HepG2 (cell line): ENCODE results near the gene CES1. TPM values are rescaled to one million over a fixed set of nuclear protein-coding genes. Genes with fewer than 3 reads are reported as not detected.

Experiments
- ARID2 ChIP-seq: sonication (generic); formaldehyde crosslinking; IDR thresholded peaks from 2 replicates; pipeline ENCODE4 v1.8.1; 2022; ENCODE audit warnings: mild to moderate bottlenecking, missing genetic modification reagents, borderline replicate concordance
- CBFB ChIP-seq: sonication (generic); formaldehyde crosslinking; IDR thresholded peaks from 2 replicates; pipeline ENCODE4 v1.4.0; 2020; ENCODE audit warnings: missing genetic modification reagents
- CBX2 ChIP-seq, 2 experiments: fragments of 200-600 bp in 1 of 2; sonication (generic); formaldehyde crosslinking in 1 of 2; IDR thresholded peaks; 2 replicates each; pipeline versions ENCODE4 v1.7.0 to v1.8.1; 2018 to 2022; ENCODE audit warnings: low read depth in 2 of 2, low read length in 1 of 2, mild to moderate bottlenecking in 1 of 2, missing genetic modification reagents in 1 of 2
- FOSL2 ChIP-seq: sonication (generic); formaldehyde crosslinking; IDR thresholded peaks from 2 replicates; pipeline ENCODE4 v1.4.0; 2020; ENCODE audit warnings: missing genetic modification reagents
- MAZ ChIP-seq, 2 experiments: sonication (generic) in 1 of 2; formaldehyde crosslinking in 1 of 2; IDR thresholded peaks; 2 replicates each; pipeline versions ENCODE4 v1.5.0 to v1.6.1; 2012 to 2020; ENCODE audit warnings: low read depth in 2 of 2, mild to moderate bottlenecking in 2 of 2, borderline replicate concordance in 1 of 2, improper control_type of control experiment in 1 of 2, low read length in 1 of 2, missing genetic modification reagents in 1 of 2, moderate library complexity in 1 of 2
- MEIS2 ChIP-seq: sonication (generic); formaldehyde crosslinking; IDR thresholded peaks from 2 replicates; pipeline ENCODE4 v1.9.0; 2021; ENCODE audit warnings: mild to moderate bottlenecking, missing genetic modification reagents
- MIXL1 ChIP-seq: IDR thresholded peaks from 2 replicates; pipeline ENCODE4 v1.6.1; 2016
- MXD4 ChIP-seq: IDR thresholded peaks from 2 replicates; pipeline ENCODE4 v1.6.1; 2016; ENCODE audit warnings: mild to moderate bottlenecking, missing biosample characterization, missing genetic modification reagents
- POGZ ChIP-seq: sonication (generic); formaldehyde crosslinking; IDR thresholded peaks from 2 replicates; pipeline ENCODE4 v1.4.0; 2020; ENCODE audit warnings: mild to moderate bottlenecking, missing genetic modification reagents
- SIX1 ChIP-seq: sonication (generic); formaldehyde crosslinking; IDR thresholded peaks from 2 replicates; pipeline ENCODE4 v1.4.0; 2020; ENCODE audit warnings: missing genetic modification reagents, borderline replicate concordance
- SMYD3 ChIP-seq: sonication (generic); formaldehyde crosslinking; IDR thresholded peaks from 2 replicates; pipeline ENCODE4 v1.8.1; 2023; ENCODE audit warnings: mild to moderate bottlenecking, missing genetic modification reagents
- ZNF629 ChIP-seq: sonication (generic); formaldehyde crosslinking; conservative IDR thresholded peaks from 2 replicates; pipeline ENCODE4 v1.5.0; 2020; ENCODE audit warnings: missing genetic modification reagents
- polyA plus RNA-seq, 8 experiments: library from polyadenylated mRNA; depleted of rRNA in 3 of 8; stranded (reverse) in 7 of 8; unstranded in 1 of 8; fragments of >200 nt; fragmentation: Illumina TruSeq in 4 of 8; extraction: Trizol in 4 of 8; gene quantifications; 2 replicates each; pipeline versions ENCODE4 v1.2.1 to v1.2.3, GENCODE V29; 2011 to 2016; ENCODE audit warnings: low read depth in 4 of 8, missing spikeins in 1 of 8, mixed read lengths in 1 of 8; ENCODE audit not compliant: insufficient read depth in 1 of 8
- total RNA-seq, 5 experiments: library from RNA; depleted of rRNA; stranded (reverse); fragments of >200 nt; fragmentation: Illumina TruSeq; extraction: Trizol; gene quantifications; 2 replicates each; pipeline ENCODE4 v1.2.3, GENCODE V29; 2016; ENCODE audit warnings: low read depth in 1 of 5
- TF ChIP-seq, protein P1 (sequence below), 2 experiments: fragments of 450-650 bp in 1 of 2; sonication (generic) in 1 of 2; formaldehyde crosslinking in 1 of 2; IDR thresholded peaks; 2 replicates each; pipeline versions ENCODE4 v1.6.1 to v1.8.0; 2016 to 2022; ENCODE audit warnings: antibody characterized with exemption in 1 of 2, mild to moderate bottlenecking in 1 of 2, missing genetic modification reagents in 1 of 2
- TF ChIP-seq, protein P2 (sequence below): sonication (generic); formaldehyde crosslinking; IDR thresholded peaks from 2 replicates; pipeline ENCODE4 v1.5.1; 2020; ENCODE audit warnings: mild to moderate bottlenecking, moderate library complexity, missing genetic modification reagents
- TF ChIP-seq, protein P3 (sequence below): IDR thresholded peaks from 2 replicates; pipeline ENCODE4 v1.6.1; 2016; ENCODE audit warnings: low read depth, control low read depth

CES1 gene
- total and polyA plus RNA-seq, 2 of the 13 experiments (the other 11 are each of a cell fraction or from before 2014, with no cell fraction given) = 136 to 198 TPM

DNA sequence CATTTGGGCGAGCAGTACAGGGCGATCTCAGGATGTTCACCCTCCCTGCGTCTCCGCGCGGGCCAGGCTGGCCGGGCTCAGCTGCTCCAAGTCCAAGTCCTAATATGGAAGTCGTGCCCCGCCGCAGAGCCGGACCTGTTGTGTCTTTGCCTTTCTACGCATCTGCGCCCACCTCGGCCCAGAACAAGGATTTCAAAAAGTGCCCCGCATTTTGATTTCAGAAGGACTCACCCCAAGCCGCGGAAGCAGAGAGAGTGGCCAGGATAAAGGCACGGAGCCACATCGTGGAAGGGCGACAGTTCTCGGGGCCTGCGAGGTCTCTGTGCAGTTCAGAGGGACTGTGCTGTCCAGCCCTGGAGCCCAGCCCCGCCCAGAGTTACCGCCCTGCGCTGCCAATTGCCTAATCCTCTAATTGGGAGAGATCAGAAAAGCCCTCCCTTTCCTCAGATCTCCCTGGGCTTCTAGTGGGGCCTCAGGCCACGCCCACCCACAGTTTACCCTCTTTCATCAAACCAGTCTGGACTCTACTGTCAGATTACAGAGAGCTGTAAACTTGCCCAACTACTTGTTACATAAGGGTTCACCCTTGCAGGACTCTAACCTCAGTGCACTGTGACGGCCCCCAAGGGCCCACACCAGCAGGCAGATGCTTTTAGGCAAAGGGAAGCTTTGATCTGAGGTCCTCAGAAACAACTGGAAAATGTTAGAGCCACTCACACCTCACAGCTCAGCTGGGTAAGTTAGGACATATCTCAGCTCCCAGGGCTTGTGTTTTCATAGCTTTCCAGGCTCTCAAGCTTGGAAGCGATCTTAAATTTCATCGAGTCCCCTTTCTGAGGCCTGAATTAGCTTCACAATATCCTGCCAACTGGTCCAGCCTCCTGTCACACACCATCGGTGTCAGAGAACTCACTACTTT lies at the start of gene CES1 (continued):
- peak; percentile 30; the same call in 1 of the 2 replicates for TF ChIP-seq ZNF629
- TF ChIP-seq MXD4 = peak; percentile 43; the same call in 1 of the 2 replicates
- TF ChIP-seq CBX2 (IDR thresholded peaks at IDR 0.05; ENCODE audit: low read depth, low read length) = no peak
- no peak for TF ChIP-seq CBX2 (CRISPR knock-in tag; IDR thresholded peaks at IDR 0.05; ENCODE audit: low read depth)
- TF ChIP-seq MIXL1 (CRISPR knock-in tag) = peak; percentile 22; the same call in 1 of the 2 replicates
- TF ChIP-seq MEIS2 (CRISPR knock-in tag) = peak; percentile 24; the same call in 1 of the 2 replicates
- 0 out of 2 replicates have a peak, but pooled peaks have one; percentile 6 for TF ChIP-seq MAZ (IDR thresholded peaks at IDR 0.05; ENCODE audit: borderline replicate concordance, low read depth, low read length)
- no peak for TF ChIP-seq MAZ (CRISPR knock-in tag; IDR thresholded peaks at IDR 0.05; ENCODE audit: low read depth)
- peak; percentile 76 for TF ChIP-seq POGZ (CRISPR knock-in tag)
- no peak for TF ChIP-seq CBFB
- TF ChIP-seq FOSL2 (CRISPR knock-in tag) = peak; percentile 71
- TF ChIP-seq SIX1 (CRISPR knock-in tag) = 0 out of 2 replicates have a peak, but pooled peaks have one; percentile 17
- peak; percentile 92 for TF ChIP-seq SMYD3 (CRISPR knock-in tag)
- TF ChIP-seq, protein P1, sequence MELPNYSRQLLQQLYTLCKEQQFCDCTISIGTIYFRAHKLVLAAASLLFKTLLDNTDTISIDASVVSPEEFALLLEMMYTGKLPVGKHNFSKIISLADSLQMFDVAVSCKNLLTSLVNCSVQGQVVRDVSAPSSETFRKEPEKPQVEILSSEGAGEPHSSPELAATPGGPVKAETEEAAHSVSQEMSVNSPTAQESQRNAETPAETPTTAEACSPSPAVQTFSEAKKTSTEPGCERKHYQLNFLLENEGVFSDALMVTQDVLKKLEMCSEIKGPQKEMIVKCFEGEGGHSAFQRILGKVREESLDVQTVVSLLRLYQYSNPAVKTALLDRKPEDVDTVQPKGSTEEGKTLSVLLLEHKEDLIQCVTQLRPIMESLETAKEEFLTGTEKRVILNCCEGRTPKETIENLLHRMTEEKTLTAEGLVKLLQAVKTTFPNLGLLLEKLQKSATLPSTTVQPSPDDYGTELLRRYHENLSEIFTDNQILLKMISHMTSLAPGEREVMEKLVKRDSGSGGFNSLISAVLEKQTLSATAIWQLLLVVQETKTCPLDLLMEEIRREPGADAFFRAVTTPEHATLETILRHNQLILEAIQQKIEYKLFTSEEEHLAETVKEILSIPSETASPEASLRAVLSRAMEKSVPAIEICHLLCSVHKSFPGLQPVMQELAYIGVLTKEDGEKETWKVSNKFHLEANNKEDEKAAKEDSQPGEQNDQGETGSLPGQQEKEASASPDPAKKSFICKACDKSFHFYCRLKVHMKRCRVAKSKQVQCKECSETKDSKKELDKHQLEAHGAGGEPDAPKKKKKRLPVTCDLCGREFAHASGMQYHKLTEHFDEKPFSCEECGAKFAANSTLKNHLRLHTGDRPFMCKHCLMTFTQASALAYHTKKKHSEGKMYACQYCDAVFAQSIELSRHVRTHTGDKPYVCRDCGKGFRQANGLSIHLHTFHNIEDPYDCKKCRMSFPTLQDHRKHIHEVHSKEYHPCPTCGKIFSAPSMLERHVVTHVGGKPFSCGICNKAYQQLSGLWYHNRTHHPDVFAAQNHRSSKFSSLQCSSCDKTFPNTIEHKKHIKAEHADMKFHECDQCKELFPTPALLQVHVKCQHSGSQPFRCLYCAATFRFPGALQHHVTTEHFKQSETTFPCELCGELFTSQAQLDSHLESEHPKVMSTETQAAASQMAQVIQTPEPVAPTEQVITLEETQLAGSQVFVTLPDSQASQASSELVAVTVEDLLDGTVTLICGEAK (IDR thresholded peaks at IDR 0.05) = no peak
- TF ChIP-seq, protein P1 (CRISPR knock-in tag; IDR thresholded peaks at IDR 0.05) = 0 out of 2 replicates have a peak, but pooled peaks have one; percentile 6
- TF ChIP-seq, protein P2, sequence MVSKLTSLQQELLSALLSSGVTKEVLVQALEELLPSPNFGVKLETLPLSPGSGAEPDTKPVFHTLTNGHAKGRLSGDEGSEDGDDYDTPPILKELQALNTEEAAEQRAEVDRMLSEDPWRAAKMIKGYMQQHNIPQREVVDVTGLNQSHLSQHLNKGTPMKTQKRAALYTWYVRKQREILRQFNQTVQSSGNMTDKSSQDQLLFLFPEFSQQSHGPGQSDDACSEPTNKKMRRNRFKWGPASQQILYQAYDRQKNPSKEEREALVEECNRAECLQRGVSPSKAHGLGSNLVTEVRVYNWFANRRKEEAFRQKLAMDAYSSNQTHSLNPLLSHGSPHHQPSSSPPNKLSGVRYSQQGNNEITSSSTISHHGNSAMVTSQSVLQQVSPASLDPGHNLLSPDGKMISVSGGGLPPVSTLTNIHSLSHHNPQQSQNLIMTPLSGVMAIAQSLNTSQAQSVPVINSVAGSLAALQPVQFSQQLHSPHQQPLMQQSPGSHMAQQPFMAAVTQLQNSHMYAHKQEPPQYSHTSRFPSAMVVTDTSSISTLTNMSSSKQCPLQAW (CRISPR knock-in tag) = peak; percentile 77
- TF ChIP-seq, protein P3, sequence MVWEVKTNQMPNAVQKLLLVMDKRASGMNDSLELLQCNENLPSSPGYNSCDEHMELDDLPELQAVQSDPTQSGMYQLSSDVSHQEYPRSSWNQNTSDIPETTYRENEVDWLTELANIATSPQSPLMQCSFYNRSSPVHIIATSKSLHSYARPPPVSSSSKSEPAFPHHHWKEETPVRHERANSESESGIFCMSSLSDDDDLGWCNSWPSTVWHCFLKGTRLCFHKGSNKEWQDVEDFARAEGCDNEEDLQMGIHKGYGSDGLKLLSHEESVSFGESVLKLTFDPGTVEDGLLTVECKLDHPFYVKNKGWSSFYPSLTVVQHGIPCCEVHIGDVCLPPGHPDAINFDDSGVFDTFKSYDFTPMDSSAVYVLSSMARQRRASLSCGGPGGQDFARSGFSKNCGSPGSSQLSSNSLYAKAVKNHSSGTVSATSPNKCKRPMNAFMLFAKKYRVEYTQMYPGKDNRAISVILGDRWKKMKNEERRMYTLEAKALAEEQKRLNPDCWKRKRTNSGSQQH (CRISPR knock-in tag) = no peak
- 0 out of 2 replicates have a peak, but pooled peaks have one; percentile 21 for TF ChIP-seq ARID2 (CRISPR knock-in tag)
